Parathyroid adenoma (tissue), 2 donors: ENCODE measurements around the gene NNAT.
A peak's percentile ranks its signal among the peaks of the same experiment; 100 is the strongest.

Source experiments
- H2AFZ ChIP-seq: fragments of 300-600 bp; sonication (generic); one replicate; pipeline ENCODE4 v1.7.0; 2017; ENCODE audit warnings: antibody characterized with exemption, mild to moderate bottlenecking
- H3K27ac ChIP-seq: fragments of 300-600 bp; sonication (generic); one replicate; pipeline ENCODE4 v1.7.0; 2017
- H3K27me3 ChIP-seq: fragments of 300-600 bp; sonication (generic); one replicate; pipeline ENCODE4 v1.7.0; 2017; ENCODE audit warnings: low read length; ENCODE audit not compliant: control insufficient read depth, insufficient read depth
- H3K36me3 ChIP-seq: fragments of 300-600 bp; sonication (generic); one replicate; pipeline ENCODE4 v1.7.0; 2017; ENCODE audit warnings: low read length; ENCODE audit not compliant: control insufficient read depth, insufficient read depth
- H3K4me1 ChIP-seq: fragments of 300-600 bp; sonication (generic); one replicate; pipeline ENCODE4 v1.7.0; 2017; ENCODE audit warnings: control low read depth
- H3K4me2 ChIP-seq: fragments of 300-600 bp; sonication (generic); one replicate; pipeline ENCODE4 v1.7.0; 2017; ENCODE audit warnings: low read length
- H3K4me3 ChIP-seq: fragments of 300-600 bp; sonication (generic); one replicate; pipeline ENCODE4 v1.7.0; 2017; ENCODE audit warnings: low read depth, low read length
- H3K79me2 ChIP-seq: fragments of 300-600 bp; sonication (generic); one replicate; pipeline ENCODE4 v1.7.0; 2017; ENCODE audit warnings: control low read depth
- H3K9ac ChIP-seq: fragments of 300-600 bp; sonication (generic); one replicate; pipeline ENCODE4 v1.7.0; 2017; ENCODE audit warnings: mild to moderate bottlenecking
- H3K9me3 ChIP-seq: fragments of 300-600 bp; sonication (generic); one replicate; pipeline ENCODE4 v1.7.0; 2017; ENCODE audit warnings: low read length; ENCODE audit not compliant: control insufficient read depth
- TF ChIP-seq, protein P1 (sequence below): fragments of 300-600 bp; sonication (generic); IDR thresholded peaks from one replicate; pipeline ENCODE4 v1.7.0; 2017; ENCODE audit warnings: antibody characterized with exemption, mild to moderate bottlenecking
- donor health status: primary hyperparathyroidism.

NNAT gene

GRCh38 chr20:37533154-37533715, 12.2 kb downstream of the NNAT start:
- H3K4me3 ChIP-seq: no peak overlapping the region
- H3K9me3 ChIP-seq: no peaks in the 10 kb centered on the region
- H3K27ac ChIP-seq: no peak overlapping the region
- no peaks in the 10 kb centered on the region for H3K36me3 ChIP-seq
- no peaks in the 10 kb centered on the region for H3K79me2 ChIP-seq
- no peak overlapping the region for H3K4me2 ChIP-seq
- TF ChIP-seq, protein P1, sequence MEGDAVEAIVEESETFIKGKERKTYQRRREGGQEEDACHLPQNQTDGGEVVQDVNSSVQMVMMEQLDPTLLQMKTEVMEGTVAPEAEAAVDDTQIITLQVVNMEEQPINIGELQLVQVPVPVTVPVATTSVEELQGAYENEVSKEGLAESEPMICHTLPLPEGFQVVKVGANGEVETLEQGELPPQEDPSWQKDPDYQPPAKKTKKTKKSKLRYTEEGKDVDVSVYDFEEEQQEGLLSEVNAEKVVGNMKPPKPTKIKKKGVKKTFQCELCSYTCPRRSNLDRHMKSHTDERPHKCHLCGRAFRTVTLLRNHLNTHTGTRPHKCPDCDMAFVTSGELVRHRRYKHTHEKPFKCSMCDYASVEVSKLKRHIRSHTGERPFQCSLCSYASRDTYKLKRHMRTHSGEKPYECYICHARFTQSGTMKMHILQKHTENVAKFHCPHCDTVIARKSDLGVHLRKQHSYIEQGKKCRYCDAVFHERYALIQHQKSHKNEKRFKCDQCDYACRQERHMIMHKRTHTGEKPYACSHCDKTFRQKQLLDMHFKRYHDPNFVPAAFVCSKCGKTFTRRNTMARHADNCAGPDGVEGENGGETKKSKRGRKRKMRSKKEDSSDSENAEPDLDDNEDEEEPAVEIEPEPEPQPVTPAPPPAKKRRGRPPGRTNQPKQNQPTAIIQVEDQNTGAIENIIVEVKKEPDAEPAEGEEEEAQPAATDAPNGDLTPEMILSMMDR: no peak
- no peaks in the 10 kb centered on the region for H3K27me3 ChIP-seq
- no peaks in the 10 kb centered on the region for H3K4me1 ChIP-seq
- no peak overlapping the region for H2AFZ ChIP-seq
- no peak overlapping the region for H3K9ac ChIP-seq

GRCh38 chr20:37534401-37535157, 13.5 kb downstream of the NNAT start:
- Histone ChIP-seq H3K36me3 (no peaks in the 10 kb centered on the region), H3K9me3 (no peaks in the 10 kb centered on the region), H3K4me3 (no peak overlapping the region), H2AFZ (no peak overlapping the region), H3K4me2 (no peak overlapping the region), H3K27me3 (no peaks in the 10 kb centered on the region), H3K9ac (no peak overlapping the region), H3K4me1 (no peaks in the 10 kb centered on the region), H3K27ac (no peak overlapping the region), H3K79me2 (no peaks in the 10 kb centered on the region)
- TF ChIP-seq, protein P1: peak; percentile 91

DNA sequence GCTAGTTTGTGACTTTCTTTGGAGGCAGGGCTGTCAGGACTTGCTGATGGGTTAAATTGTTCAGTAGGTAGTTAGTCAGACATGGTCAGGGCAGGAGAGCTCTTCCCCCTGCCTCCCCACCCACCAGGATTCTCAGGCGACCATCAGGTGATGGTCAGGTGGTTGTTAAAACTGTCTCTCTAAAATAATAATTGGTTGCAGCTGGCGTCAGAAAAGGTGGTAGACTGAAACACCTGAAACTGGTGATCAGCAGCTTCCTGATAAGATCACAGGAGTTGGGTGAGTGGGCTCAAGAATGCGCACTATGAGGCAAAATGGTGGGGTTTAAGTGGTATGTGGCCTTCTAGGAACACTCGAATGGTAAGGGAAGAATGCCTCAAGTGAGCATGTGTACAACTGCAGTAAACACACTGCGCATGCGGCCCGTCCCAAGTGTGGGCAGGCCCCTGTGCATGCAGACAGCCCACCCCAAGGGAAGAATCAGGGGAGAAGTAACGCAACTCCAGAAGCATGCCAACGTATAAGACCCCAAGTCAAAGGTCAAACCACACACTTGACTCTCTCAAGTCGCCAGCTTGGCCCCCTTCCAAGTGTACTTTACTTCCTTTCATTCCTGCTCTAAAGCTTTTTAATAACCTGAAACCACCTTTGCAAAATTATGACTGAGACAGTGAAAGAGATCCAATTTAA, 14.5 kb downstream of the NNAT start:
- H2AFZ ChIP-seq: no peak overlapping the region
- H3K4me3 ChIP-seq: no peak overlapping the region
- H3K27ac ChIP-seq: no peak overlapping the region
- H3K9ac ChIP-seq: no peak overlapping the region
- no peaks in the 10 kb centered on the region for H3K79me2 ChIP-seq
- H3K9me3 ChIP-seq: no peaks in the 10 kb centered on the region
- TF ChIP-seq, protein P1: no peak
- H3K4me1 ChIP-seq: no peaks in the 10 kb centered on the region
- H3K4me2 ChIP-seq: no peak overlapping the region
- no peaks in the 10 kb centered on the region for H3K36me3 ChIP-seq
- no peaks in the 10 kb centered on the region for H3K27me3 ChIP-seq

DNA sequence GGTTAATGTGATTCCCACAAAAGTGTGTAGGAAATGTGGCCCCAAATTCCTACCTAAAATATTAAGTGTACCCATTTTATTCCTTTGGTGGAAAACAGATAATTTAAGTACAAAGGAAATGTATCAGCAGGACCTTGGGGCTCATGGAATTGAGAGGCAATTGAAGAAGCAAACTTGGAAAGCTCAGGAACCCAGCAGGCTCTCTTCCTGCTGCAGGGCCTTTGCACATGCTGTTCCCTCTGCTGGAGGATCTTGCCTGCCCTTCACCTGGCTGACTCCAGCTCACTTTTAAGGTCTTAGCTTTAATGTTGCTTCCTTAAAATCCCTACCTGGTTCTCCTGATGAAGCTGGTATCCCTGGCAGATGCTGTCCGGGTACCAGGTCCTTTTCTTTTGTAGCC, 16.5 kb downstream of the NNAT start:
- Histone ChIP-seq H3K36me3 (no peaks in the 10 kb centered on the region), H2AFZ (no peak overlapping the region), H3K4me3 (no peak overlapping the region), H3K27ac (no peak overlapping the region), H3K4me2 (no peak overlapping the region), H3K9me3 (no peaks in the 10 kb centered on the region), H3K9ac (no peak overlapping the region), H3K79me2 (no peaks in the 10 kb centered on the region), H3K4me1 (no peaks in the 10 kb centered on the region), H3K27me3 (no peaks in the 10 kb centered on the region)
- TF ChIP-seq, protein P1: no peak
